Fibroblast of peridontal ligament (primary cell): ENCODE data around the gene FBXW8.
A peak's percentile ranks its signal among the peaks of the same experiment; 100 is the strongest.

Experiments used
- DNase-seq: peaks from one replicate; pipeline ENCODE4 v3.0.0-alpha.2; 2010; ENCODE audit errors: extremely low read depth

The FBXW8 gene

DNA sequence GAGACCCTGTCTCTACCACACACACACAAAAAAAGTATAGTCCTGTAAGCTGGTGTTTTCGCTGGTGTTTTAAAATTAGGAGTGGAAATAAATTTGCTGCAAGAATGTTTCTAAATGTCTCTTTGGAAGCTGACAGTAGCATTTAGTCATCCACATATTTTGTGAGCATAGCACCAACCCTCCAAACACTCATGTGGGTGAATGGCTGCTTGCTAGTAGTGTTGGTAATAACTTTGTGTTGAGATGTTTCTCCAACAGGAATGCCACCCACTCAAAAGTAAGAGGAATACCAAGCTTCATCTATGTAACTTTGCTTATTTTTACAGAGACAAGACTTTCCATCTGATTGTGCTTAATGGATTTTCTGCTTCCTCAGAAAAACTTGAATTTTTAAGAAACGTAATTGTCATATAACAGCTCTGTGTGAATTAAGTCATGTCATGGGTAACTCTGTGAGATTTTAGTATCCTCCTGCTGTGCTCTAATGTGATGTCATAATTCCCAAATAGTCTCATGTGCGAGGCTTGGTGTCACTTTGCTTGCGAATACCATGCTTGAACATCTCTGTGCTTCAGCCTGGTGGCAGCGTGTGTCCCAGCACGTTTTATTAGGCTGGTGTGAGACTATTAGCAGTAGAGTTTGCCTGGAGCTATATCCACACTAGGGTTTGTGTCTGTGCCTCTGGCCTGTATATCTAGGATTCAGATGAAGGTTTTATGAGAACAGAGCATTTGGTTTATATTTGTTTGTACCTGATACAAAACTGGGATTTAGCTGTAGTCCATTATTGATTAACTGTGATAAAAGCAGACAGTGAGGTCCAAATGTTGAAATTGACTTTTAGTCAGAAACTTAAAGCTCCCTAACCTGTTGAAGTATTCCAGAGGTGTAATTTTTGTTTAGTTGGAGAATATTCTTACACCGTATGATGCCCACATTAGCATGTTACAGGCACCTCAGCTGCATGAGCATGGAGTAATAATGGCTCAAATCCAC lies 80.5 kb downstream of the FBXW8 start:
- DNase-seq = peak; percentile 48

DNA sequence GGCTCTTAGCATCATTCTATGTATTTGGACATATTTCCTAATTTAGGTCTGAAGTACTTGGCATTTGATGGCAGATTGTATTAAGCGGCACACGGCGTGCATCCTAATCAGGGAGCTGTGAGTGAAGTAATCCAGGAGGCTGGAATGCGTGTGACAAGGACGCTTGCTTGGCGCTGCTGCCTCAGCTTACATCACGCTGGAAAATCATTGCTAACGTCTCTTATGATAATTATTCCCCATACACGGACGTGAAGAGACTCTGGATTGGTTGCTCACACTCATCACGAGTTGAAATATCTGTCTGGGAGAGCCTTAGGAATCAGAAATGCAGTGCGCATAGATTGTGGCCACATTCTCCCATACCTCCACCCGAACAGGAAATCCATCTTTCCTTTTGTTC lies 85.3 kb downstream of the FBXW8 start:
- no peak for DNase-seq

DNA sequence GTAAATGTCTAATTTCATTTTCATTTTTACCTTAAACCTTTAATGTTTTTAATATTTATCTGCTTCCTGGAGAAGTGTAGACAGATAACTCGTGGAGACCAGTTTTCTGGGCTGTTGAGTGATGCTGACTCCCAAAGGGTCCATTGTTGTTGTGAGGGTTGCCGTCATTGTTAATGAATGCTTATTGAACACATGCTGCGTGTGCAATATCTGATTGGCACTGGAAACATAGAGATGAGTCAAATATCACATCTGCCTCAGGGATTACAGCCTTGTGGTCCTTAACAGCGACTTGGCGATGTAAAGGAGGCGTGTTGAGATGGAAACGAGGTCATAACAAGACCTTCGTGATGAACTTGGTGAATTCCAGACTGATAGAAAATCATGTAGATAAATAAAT lies 85.9 kb downstream of the FBXW8 start:
- DNase-seq = no peak

DNA sequence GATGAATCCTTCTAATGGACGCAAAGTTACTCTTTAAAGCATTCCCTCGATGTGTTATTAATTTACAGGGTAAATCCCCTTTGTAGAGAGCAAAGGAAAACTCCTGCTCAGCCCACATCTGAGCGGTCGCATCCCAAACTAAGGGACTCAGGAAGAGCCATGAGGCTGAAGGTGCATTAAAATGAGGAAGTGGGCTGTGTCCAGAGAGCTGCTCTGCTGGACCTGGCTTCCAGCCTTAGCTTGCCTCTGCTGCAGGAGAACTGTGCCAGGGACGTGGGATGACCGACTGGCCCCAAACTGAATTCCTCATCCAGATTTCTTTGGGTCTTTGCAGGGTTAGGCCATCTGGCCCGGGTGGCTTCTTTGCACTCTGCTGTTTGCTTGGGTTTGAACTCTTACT lies 88.3 kb downstream of the FBXW8 start:
- DNase-seq = no peak

DNA sequence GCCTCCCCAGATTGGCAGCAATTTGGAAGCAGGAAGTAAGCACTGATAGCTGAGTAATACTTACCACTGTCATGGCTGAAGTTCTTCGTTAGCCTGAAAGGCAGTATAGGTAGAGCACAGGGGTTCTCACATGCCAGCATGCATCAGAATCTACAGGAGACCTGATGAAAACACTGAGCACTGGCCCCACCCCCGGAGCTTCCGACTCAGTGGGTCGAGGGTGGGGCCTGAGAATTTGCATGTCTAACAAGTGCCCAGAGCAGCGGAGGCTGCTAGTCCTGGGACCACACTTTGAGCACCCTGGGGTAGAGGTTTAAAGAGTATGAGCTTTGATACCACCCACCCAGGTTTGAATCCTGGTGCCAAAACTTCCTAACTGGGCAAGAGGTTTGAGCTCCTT lies 89.6 kb downstream of the FBXW8 start:
- DNase-seq = no peak

DNA sequence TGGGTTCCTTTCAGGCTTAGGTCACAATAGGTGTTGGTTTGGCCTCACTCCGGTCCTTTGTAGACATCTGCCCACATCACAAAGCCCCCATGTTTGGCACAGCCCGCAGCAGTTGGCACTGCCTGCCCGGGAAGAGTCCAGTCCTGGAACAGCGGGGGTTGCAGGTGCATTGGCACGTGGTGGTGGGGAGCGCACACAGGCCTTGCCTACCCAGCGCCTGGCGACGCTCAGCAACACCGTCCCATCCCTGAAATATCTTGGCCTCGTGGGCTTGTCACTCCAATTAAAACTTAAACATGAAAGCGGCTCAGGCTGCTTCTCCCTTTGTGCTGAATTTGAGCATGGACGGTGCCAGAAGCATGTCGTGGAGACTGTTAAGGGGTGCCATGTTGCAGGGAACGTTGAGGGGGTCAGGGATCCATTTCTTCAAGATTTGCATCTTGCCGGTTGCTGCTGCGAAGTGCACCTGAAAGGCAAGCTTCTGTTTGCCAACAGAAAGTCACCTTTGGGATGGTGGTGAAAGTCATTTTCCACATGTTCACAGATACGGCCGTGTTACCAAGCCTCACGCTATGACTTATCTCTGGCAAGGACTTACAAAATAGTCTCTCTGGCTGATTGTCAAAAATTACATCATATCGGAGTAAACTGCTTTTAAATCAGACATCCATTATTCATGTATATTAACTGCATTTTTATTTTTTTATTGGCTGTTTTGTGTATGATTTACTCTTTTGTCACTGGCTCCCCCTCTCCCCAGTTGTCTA lies 91.5 kb downstream of the FBXW8 start:
- DNase-seq = no peak

DNA sequence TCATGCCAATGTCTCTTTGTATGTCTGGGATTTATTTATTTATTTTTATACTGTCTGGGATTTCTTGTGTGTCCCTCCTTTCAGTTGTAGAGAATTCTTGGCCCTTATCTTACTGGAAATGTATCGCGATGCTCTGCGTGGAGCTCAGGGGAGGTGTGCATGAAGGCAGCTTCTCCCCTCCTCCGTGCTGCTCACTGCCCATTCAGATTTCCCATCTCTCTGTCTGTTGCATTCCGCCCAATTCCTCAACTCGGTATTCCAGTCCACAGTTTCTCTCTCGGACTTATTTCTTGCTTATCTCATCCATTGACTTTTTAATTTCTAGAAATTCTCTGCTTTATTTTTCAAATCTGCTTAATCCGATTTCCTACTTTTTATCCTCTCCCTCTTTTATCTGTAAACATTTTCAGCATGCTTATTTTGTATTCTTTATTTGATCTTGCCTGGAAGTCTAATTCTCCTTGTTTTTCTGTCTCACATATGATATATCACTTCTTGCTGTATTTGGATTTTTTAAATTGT lies 93.2 kb downstream of the FBXW8 start:
- no peak for DNase-seq

DNA sequence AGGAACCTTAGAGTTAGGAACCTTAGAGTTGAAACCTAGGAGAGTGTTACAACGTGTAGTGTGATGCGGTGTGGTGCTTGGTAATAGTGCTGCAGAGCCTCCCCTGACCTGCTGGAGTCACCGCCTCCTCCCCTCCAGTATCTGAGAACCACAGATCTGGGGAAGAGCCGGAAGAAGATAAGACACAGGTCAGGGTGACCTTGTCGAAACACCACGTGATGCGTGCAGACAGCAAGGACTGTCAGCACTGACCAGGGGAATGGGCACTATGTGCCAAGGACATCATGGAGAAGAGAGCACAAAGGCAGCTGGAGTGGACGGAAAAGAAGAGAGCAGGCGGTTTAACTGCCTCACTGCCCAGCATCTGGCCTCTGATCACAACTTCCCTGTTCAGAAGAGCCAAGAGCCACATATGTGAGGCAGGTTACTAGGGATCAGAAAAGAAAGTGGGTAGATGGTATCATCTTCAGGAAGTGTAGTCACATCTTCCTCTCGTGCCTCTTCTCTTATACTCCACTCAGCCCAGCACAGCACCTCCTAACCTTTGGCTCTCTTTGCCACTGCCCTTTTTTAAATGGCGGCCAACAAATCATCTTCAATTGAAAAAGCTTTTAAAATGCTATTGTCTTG lies 94.8 kb downstream of the FBXW8 start:
- no peak for DNase-seq

DNA sequence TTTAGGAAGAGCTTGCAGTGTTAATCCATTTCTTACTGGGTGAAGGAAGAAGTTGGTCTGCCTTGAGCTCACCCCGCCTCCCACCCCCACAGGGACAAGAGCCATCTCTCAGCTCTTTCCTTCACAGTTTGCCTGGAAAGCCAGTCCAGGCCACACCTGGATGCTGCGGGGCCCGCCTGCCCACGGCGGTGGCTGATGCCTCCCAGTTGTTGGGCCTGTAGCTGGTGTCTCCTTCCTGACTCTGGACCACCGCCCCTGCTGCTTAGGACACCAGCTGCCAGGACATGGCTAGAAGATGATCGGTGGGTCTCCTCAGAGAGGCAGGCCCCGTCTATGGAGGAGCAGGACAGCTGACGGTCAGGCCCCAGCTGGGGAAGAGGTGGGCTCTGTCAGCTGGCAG lies 95.6 kb downstream of the FBXW8 start:
- no peak for DNase-seq

DNA sequence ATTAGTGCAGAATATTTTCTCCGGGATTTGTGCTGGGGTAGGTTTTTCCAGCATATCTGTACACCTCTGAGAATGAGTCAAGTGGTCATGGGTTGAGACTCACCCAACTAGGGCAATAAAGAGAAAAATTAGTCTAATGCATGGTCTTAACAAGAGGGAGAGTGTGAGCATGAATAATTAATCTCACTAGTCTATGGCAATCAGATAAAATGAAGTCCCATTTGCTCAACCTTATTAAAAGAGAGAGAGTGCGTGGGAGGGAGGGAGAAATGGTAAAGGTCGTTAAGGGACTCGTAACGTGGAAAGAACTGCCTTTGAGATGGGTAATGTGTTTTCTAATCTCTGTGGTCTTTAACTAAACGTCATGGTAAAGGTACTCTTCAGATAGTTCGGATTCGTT lies 96.8 kb downstream of the FBXW8 start:
- DNase-seq = no peak

DNA sequence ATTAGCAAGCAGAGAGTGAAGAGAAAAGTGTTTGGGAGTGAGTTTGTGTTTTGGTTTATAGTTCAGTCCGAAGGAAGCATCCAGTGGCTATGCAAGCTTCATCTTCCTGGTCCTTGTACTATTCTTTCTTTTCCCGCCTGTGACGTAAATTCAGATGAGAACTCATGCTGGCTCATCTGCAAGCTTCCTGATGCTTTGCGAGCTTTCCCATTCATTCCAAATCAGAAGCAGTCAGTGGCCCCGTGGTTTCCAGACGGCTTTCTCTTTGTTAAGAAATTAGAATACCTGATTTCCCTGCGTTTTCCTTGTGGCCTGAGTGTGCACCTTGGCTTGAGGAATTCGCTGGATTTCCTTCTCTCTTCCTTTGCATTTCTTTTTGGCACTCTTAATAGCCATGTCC lies 99.0 kb downstream of the FBXW8 start:
- DNase-seq = no peak

DNA sequence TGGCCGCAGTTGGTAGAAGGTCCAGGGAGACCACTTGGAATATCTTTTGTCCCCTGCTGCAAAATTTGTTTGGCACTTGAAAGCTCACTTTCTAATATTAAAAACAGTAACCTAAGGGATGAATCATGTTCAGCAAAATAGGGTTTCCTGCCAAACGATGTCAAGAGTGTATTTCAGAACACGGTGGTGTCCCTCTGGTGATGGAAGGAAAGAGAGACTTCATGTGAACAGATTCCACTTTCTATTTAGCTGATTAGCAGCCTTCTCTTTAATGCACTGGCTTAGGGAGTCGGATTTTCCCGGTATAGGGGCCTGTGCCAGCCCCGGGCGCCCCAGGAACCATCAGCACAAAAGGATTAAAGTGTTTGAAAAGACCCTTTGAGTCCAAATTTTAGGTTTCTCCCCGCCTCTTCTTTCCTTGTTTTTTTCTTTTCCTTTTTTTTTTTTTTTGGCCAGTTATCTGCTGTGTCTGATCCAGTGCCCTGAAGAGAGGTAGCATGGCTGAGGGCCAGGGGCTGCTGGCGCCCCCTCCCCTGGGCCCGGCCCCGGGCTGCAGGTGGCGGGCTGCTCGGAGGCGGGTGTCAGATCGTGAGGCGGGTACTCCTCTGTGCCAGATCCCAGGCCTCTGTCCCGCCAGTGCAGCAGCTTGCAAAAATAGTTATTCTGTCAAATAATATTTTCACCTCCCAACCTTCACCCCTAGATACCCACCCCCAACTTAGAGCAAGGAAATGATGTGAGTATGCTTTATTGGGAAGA lies 100.1 kb downstream of the FBXW8 start:
- no peak for DNase-seq

DNA sequence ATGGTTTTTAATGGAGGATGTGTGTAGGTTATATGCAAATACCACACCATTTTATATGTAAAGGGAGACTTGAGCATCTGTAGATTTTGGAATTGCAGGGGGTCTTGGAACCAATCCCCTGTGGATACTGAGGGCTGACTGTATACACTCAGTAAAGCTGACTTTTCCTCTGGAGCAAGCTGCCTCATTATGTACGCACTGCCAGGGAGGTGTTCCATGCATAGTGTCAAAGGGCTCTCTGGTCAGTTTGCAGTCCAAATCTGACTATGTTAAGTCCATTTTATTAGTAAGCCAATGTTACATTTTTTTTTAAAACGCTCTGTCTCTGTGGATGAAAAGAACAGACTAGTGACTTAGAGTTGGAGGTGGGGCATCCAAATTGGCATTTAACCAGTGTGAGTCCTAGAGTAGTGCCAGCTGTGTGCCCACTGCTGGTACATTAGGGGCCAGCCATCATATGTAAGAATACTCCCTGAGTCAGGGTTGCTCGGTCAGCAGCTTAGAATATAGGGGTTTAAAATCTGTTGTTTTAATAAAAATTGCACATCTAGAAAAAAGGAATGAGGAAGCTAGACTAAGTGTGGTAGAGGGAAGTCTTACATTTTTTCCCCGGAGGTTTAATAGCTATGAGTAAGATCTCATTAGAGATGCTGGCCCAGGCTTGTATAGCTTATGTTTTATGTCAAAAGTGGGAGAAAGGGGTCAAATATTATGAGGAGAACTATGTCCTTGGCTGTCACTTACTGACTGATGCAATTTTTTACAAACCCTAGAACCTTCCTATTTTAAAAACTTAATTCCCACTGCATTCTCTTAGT lies 101.4 kb downstream of the FBXW8 start:
- DNase-seq = peak; percentile 54

DNA sequence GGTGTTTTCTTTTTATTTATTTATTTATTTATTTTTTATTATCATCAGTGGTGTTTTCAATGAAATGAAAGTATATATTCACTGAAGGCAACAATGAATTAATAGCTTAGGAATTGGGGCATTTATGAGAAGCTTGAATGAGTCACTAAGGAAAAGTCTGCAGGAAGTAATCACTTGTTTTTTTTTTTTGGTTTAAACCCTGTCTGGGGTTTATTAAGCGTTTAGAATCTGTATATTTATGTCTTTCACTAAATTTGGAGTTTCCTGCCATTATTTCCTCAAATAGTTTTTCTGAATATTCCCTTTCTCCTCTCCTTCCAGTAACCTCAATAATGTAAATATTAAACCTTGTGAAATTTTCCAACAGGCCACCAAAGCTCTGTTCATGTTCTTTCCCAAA lies 103.0 kb downstream of the FBXW8 start:
- no peak for DNase-seq

DNA sequence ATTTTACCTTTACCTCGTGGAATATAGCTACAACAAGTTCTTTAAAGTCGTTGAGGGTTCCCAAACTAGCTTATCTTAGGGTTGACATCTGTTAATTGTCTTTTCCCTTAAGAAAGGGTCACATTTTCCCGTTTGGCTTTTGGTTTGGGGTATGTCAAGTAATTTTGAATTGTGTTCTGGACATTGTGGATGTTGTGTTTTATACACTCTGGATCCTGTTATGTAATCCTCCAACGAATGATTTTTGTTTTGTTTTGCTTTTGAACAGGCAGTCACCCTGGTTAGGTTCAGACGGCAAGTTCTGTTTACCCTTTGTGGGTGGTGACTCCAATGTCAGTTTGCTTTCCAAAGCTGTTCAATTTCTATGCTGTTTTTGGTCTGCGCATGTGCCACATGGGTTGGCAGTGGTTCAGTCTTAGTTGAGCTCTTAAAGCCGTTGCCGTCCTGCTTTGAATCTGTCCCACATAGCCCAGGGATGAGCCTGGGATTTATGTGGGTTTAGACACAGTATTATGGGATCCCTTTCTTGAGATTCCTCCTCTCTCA lies 103.7 kb downstream of the FBXW8 start:
- no peak for DNase-seq

DNA sequence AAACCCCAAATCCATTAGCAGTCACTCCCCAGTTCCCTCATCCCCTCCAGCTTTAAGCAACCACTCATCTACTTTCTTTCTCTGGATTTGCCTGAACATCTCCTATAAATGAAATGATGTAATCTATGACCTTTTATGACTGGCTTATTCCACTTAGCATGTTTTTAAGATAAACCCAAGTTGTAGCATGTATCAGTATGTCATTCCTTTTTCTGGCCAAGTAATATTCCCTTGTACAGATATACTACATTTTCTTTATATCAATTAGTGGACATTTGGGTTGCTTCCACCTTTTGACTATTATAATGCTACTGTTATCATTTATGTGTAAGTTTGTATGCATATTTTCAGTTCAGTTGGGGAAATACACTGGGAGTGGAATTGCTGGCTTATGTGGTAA lies 105.1 kb downstream of the FBXW8 start:
- DNase-seq = no peak

DNA sequence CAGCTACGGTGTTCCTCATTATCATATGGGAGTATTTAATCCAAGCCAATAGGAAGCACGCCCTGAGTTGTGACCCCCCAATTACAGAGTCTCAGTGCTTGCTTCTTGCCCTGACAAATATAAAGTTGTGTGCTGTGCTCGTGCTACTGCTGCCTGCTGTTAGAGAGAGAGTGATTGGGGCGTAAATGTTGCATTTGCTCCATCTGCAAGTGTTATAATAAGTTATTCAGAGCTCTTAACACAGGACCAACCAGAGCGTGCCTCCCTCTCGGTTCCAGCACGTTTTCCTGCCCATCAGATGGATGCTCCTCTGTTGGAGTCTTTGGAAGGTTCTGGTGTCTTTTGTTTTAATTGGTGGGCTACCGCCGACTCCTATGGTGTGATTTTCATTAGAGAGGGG lies 107.1 kb downstream of the FBXW8 start:
- no peak for DNase-seq

DNA sequence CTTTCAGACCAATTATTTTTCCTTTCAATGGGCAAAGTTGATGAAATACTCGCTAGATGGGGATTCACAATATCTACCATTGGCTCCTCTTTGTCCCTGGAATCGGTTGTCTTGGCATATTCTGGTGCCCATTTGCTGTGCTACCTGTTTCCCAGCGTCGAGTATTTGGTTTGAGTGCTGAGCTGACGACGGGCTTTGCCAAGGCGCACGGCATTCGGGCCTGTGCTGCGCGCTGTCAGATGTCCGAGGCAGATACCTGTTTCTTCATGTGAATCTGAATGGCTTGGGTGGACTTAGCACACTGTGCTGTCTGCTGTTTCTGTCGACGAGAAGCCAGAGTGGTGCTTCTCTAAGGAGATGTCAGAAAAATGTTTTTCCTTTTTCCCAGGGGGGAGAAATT lies 107.5 kb downstream of the FBXW8 start:
- DNase-seq = no peak

DNA sequence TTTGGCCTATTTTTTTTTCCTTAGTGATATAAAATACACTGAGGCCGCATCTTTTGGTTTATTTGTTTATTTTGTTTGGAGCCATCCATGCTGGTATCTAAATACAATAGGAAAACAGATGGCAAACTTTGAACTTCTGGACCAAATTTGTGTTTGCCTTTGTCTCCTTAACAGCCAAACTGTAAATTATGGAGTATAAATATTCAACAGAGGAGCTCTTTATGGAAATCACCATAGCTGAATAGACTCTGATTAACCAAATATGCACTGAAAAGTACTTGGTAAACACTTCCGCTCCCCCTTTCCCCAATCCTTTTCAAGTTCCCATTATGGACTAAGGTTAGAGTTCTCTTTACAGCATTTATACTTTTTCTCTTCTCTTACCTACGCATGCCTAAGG lies 107.9 kb downstream of the FBXW8 start:
- DNase-seq = no peak

DNA sequence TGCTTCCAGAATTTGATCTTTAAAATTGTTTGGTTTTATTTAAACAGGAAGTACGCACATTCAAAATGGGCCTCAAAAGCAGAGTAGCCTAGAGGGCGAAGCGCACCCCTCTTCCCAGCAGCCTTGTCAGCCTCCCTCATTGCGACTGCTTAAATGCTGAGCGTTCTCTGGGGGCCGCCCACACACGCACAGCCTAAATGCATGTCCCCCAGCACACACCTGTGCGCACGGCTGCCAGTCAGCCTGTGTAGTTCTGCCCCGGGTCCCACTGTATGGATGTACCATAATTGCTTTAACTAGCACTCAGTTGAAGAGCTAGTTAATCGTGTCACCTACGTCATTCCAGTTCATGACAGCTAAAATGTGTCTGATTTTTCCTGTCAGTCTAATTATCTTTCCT lies 109.1 kb downstream of the FBXW8 start:
- no peak for DNase-seq
